ENCODE data around the gene CACNA1B.

DNA sequence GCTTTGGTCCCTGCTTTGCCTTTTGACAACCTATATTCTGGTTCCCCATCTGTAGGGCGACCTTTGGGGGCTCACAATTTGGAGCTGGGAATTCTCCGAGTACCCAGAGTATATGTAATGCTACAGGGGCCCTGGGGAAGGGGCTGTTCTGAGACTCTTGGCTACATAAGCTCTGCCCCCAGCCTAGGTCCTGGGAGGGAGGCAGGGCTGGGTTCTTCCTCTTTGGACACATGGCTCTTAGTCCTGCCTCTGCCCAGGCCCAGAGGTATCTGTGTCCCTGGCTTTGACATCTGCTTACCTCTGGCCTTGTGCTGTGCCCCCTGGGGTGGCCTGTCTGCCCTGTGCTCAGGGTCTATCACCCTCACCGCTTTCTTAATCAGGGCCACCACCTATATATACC lies 181.6 kb downstream of the CACNA1B start:
- TF ChIP-seq CTCF (IDR thresholded peaks at IDR 0.05) (no peak), POLR2A (IDR thresholded peaks at IDR 0.05) (no peak), EP300 (IDR thresholded peaks at IDR 0.05) (no peak)
